Mesendoderm (in vitro differentiated cells): ENCODE measurements around the gene DSE.
A peak's percentile ranks its signal among the peaks of the same experiment; 100 is the strongest.
"Not testable (repeated sequence)": the region's sequence is repeated elsewhere in the genome, so short reads cannot be mapped to it uniquely, and the experiment has no call there.

Experiments
- DNase-seq: peaks from one replicate; pipeline ENCODE4 v3.0.0; 2013
- H2AK5ac ChIP-seq: 2 replicates; pipeline ENCODE4 v1.6.1; 2013; ENCODE audit warnings: low read length, inconsistent platforms
- H2BK120ac ChIP-seq: 2 replicates; pipeline ENCODE4 v1.6.1; 2013; ENCODE audit warnings: low read depth, mild to moderate bottlenecking, low read length, moderate library complexity, mixed read lengths
- H2BK15ac ChIP-seq: replicated peaks from 2 replicates; pipeline ENCODE4 v1.6.1; 2013; ENCODE audit warnings: low read depth, mild to moderate bottlenecking, moderate library complexity
- H2BK5ac ChIP-seq: 2 replicates; pipeline ENCODE4 v1.6.1; 2013; ENCODE audit warnings: low read length, inconsistent platforms
- H3K18ac ChIP-seq: 2 replicates; pipeline ENCODE4 v1.6.1; 2013; ENCODE audit warnings: mild to moderate bottlenecking, low read length, mixed read lengths
- H3K23ac ChIP-seq: one replicate; pipeline ENCODE4 v1.6.1; 2013; ENCODE audit warnings: low read length
- H3K27ac ChIP-seq: 2 replicates; pipeline ENCODE4 v1.5.1; 2013; ENCODE audit warnings: low read depth, mild to moderate bottlenecking, inconsistent platforms, low read length, moderate library complexity
- H3K27me3 ChIP-seq: 2 replicates; pipeline ENCODE4 v1.6.1; 2013; ENCODE audit warnings: low read length, control low read depth, mild to moderate bottlenecking, inconsistent platforms; ENCODE audit not compliant: insufficient read depth, poor library complexity
- H3K36me3 ChIP-seq: 2 replicates; pipeline ENCODE4 v1.6.1; 2013; ENCODE audit warnings: low read length, inconsistent platforms; ENCODE audit not compliant: control insufficient read depth, insufficient read depth
- H3K4ac ChIP-seq: one replicate; pipeline ENCODE4 v1.6.1; 2013; ENCODE audit warnings: low read depth, mild to moderate bottlenecking, low read length, moderate library complexity
- H3K4me1 ChIP-seq: 2 replicates; pipeline ENCODE4 v1.6.1; 2013; ENCODE audit warnings: low read depth, low read length, inconsistent platforms; ENCODE audit not compliant: control insufficient read depth
- H3K4me2 ChIP-seq: 2 replicates; pipeline ENCODE4 v1.6.1; 2013; ENCODE audit warnings: low read length
- H3K4me3 ChIP-seq: 2 replicates; pipeline ENCODE4 v1.5.1; 2013; ENCODE audit warnings: mild to moderate bottlenecking, low read length
- H3K56ac ChIP-seq: one replicate; pipeline ENCODE4 v1.6.1; 2013; ENCODE audit warnings: low read length
- H3K79me1 ChIP-seq: 2 replicates; pipeline ENCODE4 v1.6.1; 2013; ENCODE audit warnings: low read length, inconsistent platforms
- H3K79me2 ChIP-seq: 2 replicates; pipeline ENCODE4 v1.6.1; 2013; ENCODE audit warnings: mild to moderate bottlenecking, low read length; ENCODE audit not compliant: control insufficient read depth, insufficient read depth
- H3K9ac ChIP-seq: 2 replicates; pipeline ENCODE4 v1.6.1; 2013; ENCODE audit warnings: low read length, inconsistent platforms
- H4K5ac ChIP-seq: one replicate; pipeline ENCODE4 v1.6.1; 2013; ENCODE audit warnings: low read length
- H4K8ac ChIP-seq: one replicate; pipeline ENCODE4 v1.6.1; 2013; ENCODE audit warnings: low read depth, mild to moderate bottlenecking, control low read depth, low read length, moderate library complexity
- WGBS: extraction: QIAGEN DNeasy Blood & Tissue Kit; methylation state at CpG from one replicate; pipeline ENCODE4 v1.1.7; 2013; ENCODE audit warnings: low lambda C conversion rate, missing lambda C conversion rate; ENCODE audit not compliant: insufficient coverage; ENCODE audit errors: extremely low coverage; 5-methylcytosine and 5-hydroxymethylcytosine counted together

The DSE gene

DNA sequence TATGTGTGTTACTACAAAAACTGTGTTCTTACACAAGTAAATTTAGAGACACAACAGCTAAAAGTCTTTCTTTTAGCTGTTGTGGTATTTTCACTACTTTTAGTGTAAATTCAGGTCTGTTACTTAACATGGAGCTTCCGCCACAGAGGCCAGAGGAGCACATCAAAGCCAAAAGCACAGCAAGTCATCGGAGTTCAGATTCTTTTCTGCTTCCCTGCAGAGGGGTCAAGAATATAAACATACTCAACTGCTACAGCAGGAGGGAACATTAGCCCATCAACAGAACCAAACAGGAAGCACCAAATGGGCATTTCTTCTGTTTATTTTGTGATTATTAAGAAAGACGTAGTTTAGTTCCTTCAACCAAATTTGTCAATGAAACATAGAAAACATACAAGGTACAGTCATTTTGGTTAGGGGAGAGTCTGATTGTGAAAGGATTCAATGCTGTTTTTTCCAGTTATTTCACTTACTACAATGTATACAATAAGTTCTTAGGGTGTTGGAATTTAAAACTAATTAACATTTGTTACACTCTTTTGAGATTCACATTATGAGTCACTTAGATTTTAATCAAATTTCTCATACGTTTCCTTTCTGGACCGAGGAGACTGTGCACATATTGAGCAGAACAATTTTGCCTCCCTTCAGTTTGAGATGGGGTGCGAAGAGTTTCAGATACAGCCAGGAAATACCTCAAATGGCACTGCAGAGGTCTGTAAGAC lies 42.8 kb upstream of the DSE start:
- no peak overlapping the region for H3K18ac ChIP-seq
- H3K4me3 ChIP-seq, result no peak overlapping the region
- no peak overlapping the region for H3K56ac ChIP-seq
- H3K79me2 ChIP-seq, result no peaks in the 10 kb centered on the region
- no peak overlapping the region for H3K4ac ChIP-seq
- no peak overlapping the region for H3K4me2 ChIP-seq
- no peak overlapping the region for H2BK15ac ChIP-seq
- H2AK5ac ChIP-seq, result no peak overlapping the region
- H4K8ac ChIP-seq, result no peak overlapping the region
- WGBS, result no CpG with 5 or more reads among the region's 6 CpGs
- peaks cover 20% of the 10 kb centered on the region for H3K4me1 ChIP-seq
- H4K5ac ChIP-seq, result no peak overlapping the region
- peak; percentile 80 for DNase-seq
- H3K27me3 ChIP-seq, result no peaks in the 10 kb centered on the region
- no peak overlapping the region for H2BK120ac ChIP-seq
- peak overlapping the region; percentile 17 for H3K27ac ChIP-seq
- H3K23ac ChIP-seq, result no peak overlapping the region
- no peak overlapping the region for H2BK5ac ChIP-seq
- H3K79me1 ChIP-seq, result no peaks in the 10 kb centered on the region
- no peaks in the 10 kb centered on the region for H3K36me3 ChIP-seq
- H3K9ac ChIP-seq, result no peak overlapping the region

DNA sequence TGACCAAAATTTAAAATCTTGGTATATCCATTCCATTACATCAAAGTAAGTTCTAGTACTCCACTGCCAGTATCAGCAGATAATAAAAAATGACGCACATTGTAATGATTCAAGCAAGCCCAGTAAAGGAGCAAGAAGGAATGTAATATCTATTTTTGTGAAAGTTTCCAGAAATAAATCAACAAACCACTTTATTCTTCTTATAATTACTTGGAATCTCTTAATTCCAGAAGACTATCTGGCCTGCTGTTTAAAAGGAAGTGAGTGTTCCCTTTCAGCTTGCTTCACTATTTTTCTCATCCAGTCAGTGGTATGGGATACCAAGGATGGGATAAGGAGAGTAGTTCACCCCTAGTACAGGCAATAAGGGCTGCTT lies 42.2 kb upstream of the DSE start:
- H3K4me3 ChIP-seq, result no peak overlapping the region

DNA sequence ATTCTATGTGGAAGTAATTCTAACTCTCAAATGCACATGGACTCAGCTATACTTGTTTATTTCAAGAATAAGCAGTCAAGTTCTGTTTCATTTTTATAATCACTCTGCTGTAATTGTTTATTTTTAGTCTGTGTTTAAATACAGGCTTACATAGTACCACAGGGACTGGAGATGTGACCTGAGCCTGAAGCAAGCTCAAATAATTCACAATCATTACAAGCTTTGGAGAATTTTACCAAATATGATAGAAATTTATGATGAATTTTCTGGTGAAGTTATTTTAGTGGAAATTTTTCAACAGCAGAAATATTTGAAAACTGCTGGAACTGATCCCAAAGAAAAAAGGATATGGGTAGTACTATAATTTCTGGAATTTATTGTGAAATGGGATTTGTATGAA lies 41.6 kb upstream of the DSE start:
- H2BK5ac ChIP-seq, result no peak overlapping the region
- H2BK120ac ChIP-seq, result no peak overlapping the region
- peaks cover 16% of the 10 kb centered on the region for H3K4me1 ChIP-seq
- H3K4me3 ChIP-seq, result no peak overlapping the region
- H3K23ac ChIP-seq, result no peak overlapping the region
- no peak overlapping the region for H3K27ac ChIP-seq
- H3K56ac ChIP-seq, result no peak overlapping the region
- no peak overlapping the region for H2BK15ac ChIP-seq
- H3K4me2 ChIP-seq, result no peak overlapping the region
- no peak overlapping the region for H2AK5ac ChIP-seq
- no peak overlapping the region for H4K5ac ChIP-seq
- H3K18ac ChIP-seq, result no peak overlapping the region
- H3K9ac ChIP-seq, result no peak overlapping the region
- H3K27me3 ChIP-seq, result no peaks in the 10 kb centered on the region
- no peak overlapping the region for H3K4ac ChIP-seq
- H4K8ac ChIP-seq, result no peak overlapping the region
- no peaks in the 10 kb centered on the region for H3K79me2 ChIP-seq
- no peak for DNase-seq
- no peaks in the 10 kb centered on the region for H3K36me3 ChIP-seq
- no peaks in the 10 kb centered on the region for H3K79me1 ChIP-seq

More for the DNA sequence above, 42.2 kb upstream of the DSE start:
- no peak overlapping the region for H3K23ac ChIP-seq
- no peak overlapping the region for H2BK120ac ChIP-seq
- H3K56ac ChIP-seq, result no peak overlapping the region
- H3K4me2 ChIP-seq, result no peak overlapping the region
- H2BK15ac ChIP-seq, result peak overlapping the region; percentile 57
- no peaks in the 10 kb centered on the region for H3K79me1 ChIP-seq
- H3K36me3 ChIP-seq, result no peaks in the 10 kb centered on the region
- H3K27me3 ChIP-seq, result no peaks in the 10 kb centered on the region
- no peak overlapping the region for H2AK5ac ChIP-seq
- no peak overlapping the region for H4K5ac ChIP-seq
- peak overlapping the region; percentile 17 for H3K27ac ChIP-seq
- peaks cover 20% of the 10 kb centered on the region for H3K4me1 ChIP-seq
- no CpG with 5 or more reads among the region's 1 CpG for WGBS
- H4K8ac ChIP-seq, result no peak overlapping the region
- no peaks in the 10 kb centered on the region for H3K79me2 ChIP-seq
- no peak overlapping the region for H3K9ac ChIP-seq
- no peak overlapping the region for H3K18ac ChIP-seq
- DNase-seq, result no peak
- no peak overlapping the region for H2BK5ac ChIP-seq
- H3K4ac ChIP-seq, result no peak overlapping the region

DNA sequence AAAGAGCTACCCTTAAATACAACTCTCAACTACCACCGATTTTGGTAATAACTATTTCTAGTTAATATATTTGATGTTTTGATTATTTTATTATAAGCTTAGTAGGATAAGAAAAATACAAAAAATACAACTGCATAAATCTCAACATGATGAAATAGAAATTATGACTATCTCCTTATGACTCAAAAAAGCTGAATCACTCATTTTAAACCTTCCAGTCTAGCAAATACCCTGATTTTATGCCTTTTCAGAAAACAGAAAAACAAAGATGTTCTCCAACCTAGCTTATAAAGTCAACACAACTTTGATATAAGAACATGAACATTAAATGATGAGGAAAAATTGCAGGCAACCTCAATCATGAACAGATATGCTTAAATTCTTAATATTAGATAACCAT lies 40.2 kb upstream of the DSE start:
- Histone ChIP-seq H3K79me2 (no peaks in the 10 kb centered on the region), H3K4me1 (peaks cover 6% of the 10 kb centered on the region), H3K36me3 (no peaks in the 10 kb centered on the region), H4K5ac (no peak overlapping the region), H3K4ac (no peak overlapping the region), H2BK5ac (no peak overlapping the region), H3K27me3 (no peaks in the 10 kb centered on the region), H3K9ac (no peak overlapping the region), H3K23ac (no peak overlapping the region), H3K56ac (no peak overlapping the region), H3K79me1 (no peaks in the 10 kb centered on the region), H2BK120ac (no peak overlapping the region), H3K27ac (no peak overlapping the region), H3K18ac (no peak overlapping the region), H2BK15ac (no peak overlapping the region), H4K8ac (no peak overlapping the region), H3K4me3 (no peak overlapping the region), H2AK5ac (no peak overlapping the region), H3K4me2 (no peak overlapping the region)
- DNase-seq, result no peak
- WGBS, result no CpG with 5 or more reads among the region's 1 CpG

DNA sequence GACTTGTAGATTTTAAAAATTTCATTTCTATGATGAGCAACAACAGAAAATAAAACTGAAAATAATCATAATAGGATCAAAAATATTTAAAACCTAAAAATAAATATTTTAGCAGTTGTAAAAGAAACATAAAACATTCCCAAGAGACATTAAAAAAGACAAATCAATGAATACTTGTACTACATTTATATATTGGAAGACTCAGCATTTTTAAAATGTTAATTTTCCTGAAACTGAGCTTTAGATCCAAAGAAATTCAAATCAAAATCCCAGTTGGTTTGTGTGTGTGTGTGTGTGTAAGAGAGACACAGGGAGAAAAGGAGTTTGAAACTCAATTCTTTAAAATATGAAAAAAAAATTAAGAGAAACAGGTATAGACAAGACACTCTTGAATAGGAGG lies 38.7 kb upstream of the DSE start:
- Histone ChIP-seq H4K8ac (no peak overlapping the region), H4K5ac (no peak overlapping the region), H3K4me2 (no peak overlapping the region), H2AK5ac (no peak overlapping the region), H3K79me2 (no peaks in the 10 kb centered on the region), H3K4ac (no peak overlapping the region), H2BK15ac (no peak overlapping the region), H3K56ac (no peak overlapping the region), H2BK120ac (no peak overlapping the region), H3K23ac (no peak overlapping the region), H3K9ac (no peak overlapping the region), H3K4me1 (peaks cover 4% of the 10 kb centered on the region), H3K4me3 (no peak overlapping the region), H3K36me3 (no peaks in the 10 kb centered on the region), H3K27me3 (no peaks in the 10 kb centered on the region), H3K27ac (no peak overlapping the region), H3K79me1 (no peaks in the 10 kb centered on the region), H3K18ac (no peak overlapping the region), H2BK5ac (no peak overlapping the region)
- no peak for DNase-seq

DNA sequence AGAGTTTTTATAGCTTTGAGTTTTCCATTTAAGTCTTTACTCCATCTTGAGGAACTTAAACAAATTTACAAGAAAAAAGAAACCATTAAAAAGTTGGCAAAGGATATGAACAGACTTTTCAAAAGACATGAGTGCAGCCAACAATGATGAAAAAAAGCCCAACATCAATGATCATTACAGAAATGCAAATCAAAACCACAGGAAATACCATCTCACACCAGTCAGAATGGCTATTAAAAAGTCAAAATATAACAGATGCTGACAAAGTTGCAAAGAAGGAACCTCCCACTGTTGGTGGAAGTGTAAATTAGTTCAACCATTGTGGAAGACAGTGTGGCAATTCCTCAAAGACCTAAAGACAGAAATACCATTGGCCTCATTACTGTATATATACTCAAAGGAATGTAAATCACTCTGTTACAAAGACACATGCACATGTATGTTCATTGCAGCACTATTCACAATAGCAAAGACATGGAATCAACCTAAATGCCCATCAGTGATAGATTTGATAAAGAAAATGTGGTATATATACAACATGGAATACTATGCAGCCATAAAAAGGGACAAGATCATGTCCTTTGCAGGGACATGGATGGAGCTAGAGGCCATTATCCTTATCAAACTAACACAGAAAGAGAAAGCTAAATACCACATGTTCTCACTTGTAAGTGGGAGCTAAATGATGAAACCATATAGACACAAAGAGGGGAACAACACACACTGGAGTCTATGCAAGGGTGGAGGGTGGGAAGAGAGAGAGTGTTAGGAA lies 35.9 kb upstream of the DSE start:
- not testable (repeated sequence) for H2BK5ac ChIP-seq, H3K79me1 ChIP-seq, H3K56ac ChIP-seq, H3K27ac ChIP-seq, H3K4me3 ChIP-seq, H2BK120ac ChIP-seq, H3K4me1 ChIP-seq, H3K9ac ChIP-seq, H3K18ac ChIP-seq, H3K4ac ChIP-seq, H2AK5ac ChIP-seq, H3K4me2 ChIP-seq, H4K8ac ChIP-seq, DNase-seq, H3K36me3 ChIP-seq, H2BK15ac ChIP-seq, H3K79me2 ChIP-seq, H3K27me3 ChIP-seq, H4K5ac ChIP-seq, H3K23ac ChIP-seq
